Panc1 (cell line): ENCODE results near the gene CPA5. TPM values are rescaled to one million over a fixed set of nuclear protein-coding genes. Genes with fewer than 3 reads are reported as not detected.

Experiments
- ATAC-seq: fragments of 200-7000 bp; cut with Tn5 transposase; 2 replicates; pipeline ENCODE4 v1.9.1; 2020; ENCODE audit warnings: mild to moderate bottlenecking, moderate library complexity
- BruUV-seq: library from RNA; stranded (reverse); fragments of 400-500 nt; replicated peaks from 2 replicates; lab custom pipeline; 2021; lab: Mats Ljungman, UMichigan
- CTCF ChIA-PET: fragments of 300-600 bp; sonication (Branson Sonifier 250); formaldehyde crosslinking; loops from one replicate; lab custom pipeline; 2022; ENCODE audit warnings: antibody characterized with exemption; lab: Charles Lee
- POLR2A ChIA-PET: fragments of 300-600 bp; sonication (Branson Sonifier 250); formaldehyde crosslinking; loops from one replicate; lab custom pipeline; 2022; ENCODE audit warnings: antibody characterized with exemption; lab: Charles Lee
- DNase-seq: peaks from one replicate; pipeline ENCODE4 v3.0.0-alpha.2; 2010; ENCODE audit warnings: low read depth, low spot score
- H3K27ac ChIP-seq: 2 replicates; pipeline ENCODE4 v1.5.1; 2011; ENCODE audit warnings: mild to moderate bottlenecking, low read length, inconsistent platforms
- H3K27me3 ChIP-seq: fragments of 200-500 bp; sonication (Bioruptor generic); 2 replicates; pipeline ENCODE4 v1.6.0; 2014; ENCODE audit warnings: low read length, inconsistent platforms; ENCODE audit not compliant: control insufficient read depth, insufficient read depth
- H3K36me3 ChIP-seq: fragments of 200-500 bp; sonication (Bioruptor generic); 2 replicates; pipeline ENCODE4 v1.5.1; 2014; ENCODE audit warnings: inconsistent platforms, mild to moderate bottlenecking, low read length, moderate library complexity; ENCODE audit not compliant: control insufficient read depth, insufficient read depth
- H3K4me1 ChIP-seq: 2 replicates; pipeline ENCODE4 v1.5.1; 2011; ENCODE audit warnings: inconsistent platforms, mild to moderate bottlenecking, low read length, moderate library complexity; ENCODE audit not compliant: control insufficient read depth, insufficient read depth
- H3K4me3 ChIP-seq, 2 experiments: 2 replicates each; pipeline ENCODE4 v1.5.1; 2011 to 2012; ENCODE audit warnings: low read depth in 2 of 2, low read length in 2 of 2, mild to moderate bottlenecking in 2 of 2, inconsistent platforms in 1 of 2, moderate library complexity in 1 of 2
- H3K9me3 ChIP-seq: fragments of 200-500 bp; sonication (Bioruptor generic); 2 replicates; pipeline ENCODE4 v1.5.1; 2014; ENCODE audit warnings: low read depth, mild to moderate bottlenecking, inconsistent platforms, low read length, moderate library complexity; ENCODE audit not compliant: control insufficient read depth, insufficient read depth
- POLR2AphosphoS5 ChIP-seq: IDR thresholded peaks from 2 replicates; pipeline ENCODE4 v1.6.1; 2012; ENCODE audit warnings: mild to moderate bottlenecking, low read depth, low read length, moderate library complexity
- SIN3A ChIP-seq: IDR thresholded peaks from 2 replicates; pipeline ENCODE4 v1.6.1; 2012; ENCODE audit warnings: low read depth, mild to moderate bottlenecking, low read length, moderate library complexity, borderline replicate concordance; ENCODE audit not compliant: insufficient read depth
- TCF7L2 ChIP-seq: IDR thresholded peaks from 2 replicates; pipeline ENCODE4 v1.6.1; 2011; ENCODE audit warnings: mild to moderate bottlenecking, low read depth, low read length, inconsistent platforms
- in situ Hi-C: cut with HindIII; loops from 2 replicates; pipeline ENCODE4 v1.10.0; 2016; ENCODE audit warnings: low sequenced_read_pairs, low pct_unique_long_range_greater_than_20kb
- intact Hi-C: fragments of 100-400 bp; cut with micrococcal nuclease; formaldehyde crosslinking; loops from one replicate; pipeline ENCODE4 v1.10.0; 2022; ENCODE audit not compliant: unreplicated experiment
- total RNA-seq: library from RNA; stranded (reverse); gene quantifications from one replicate; pipeline ENCODE4 v1.2.1, GENCODE V29; 2021; ENCODE audit not compliant: unreplicated experiment
- TF ChIP-seq, protein P1 (sequence below): fragments of 450-650 bp; IDR thresholded peaks from 2 replicates; pipeline ENCODE4 v1.5.1; 2017; ENCODE audit warnings: mild to moderate bottlenecking
- TF ChIP-seq, protein P2 (sequence below), 2 experiments: IDR thresholded peaks; 2 replicates each; pipeline ENCODE4 v1.6.1; 2011 to 2012; ENCODE audit warnings: low read depth in 2 of 2, control low read depth in 1 of 2, low read length in 1 of 2, mild to moderate bottlenecking in 1 of 2, moderate library complexity in 1 of 2; ENCODE audit not compliant: insufficient read depth in 1 of 2

CPA5 gene
- total RNA-seq, 1 experiment from 2014 or later = not detected

DNA sequence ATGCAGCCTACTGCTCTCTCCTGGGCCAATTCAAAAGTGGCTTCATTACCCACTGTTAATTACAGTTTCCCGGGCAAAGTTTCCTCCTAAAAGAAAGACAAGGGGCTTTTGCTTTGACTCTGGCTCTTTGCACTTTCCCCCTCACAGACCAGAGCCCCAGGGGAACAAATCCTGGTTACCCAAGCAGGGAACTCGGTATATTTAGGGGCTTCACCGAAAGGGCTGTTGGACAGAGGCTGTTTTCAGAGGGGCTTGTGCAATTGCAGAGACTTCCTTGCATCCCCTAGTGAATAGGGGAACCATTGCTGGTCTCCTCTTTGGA, 42.7 kb downstream of the CPA5 start:
- no peaks in the 10 kb centered on the region for H3K9me3 ChIP-seq
- no TSS peak for BruUV-seq
- no peaks in the 10 kb centered on the region for H3K36me3 ChIP-seq
- H3K27ac ChIP-seq = no peak overlapping the region
- intact Hi-C loops (loop anchor here (10.0 kb wide), 1 partner anchor 312 kb away; the partner anchor contains the start of gene KLHDC10), in situ Hi-C loops (no loop called here)
- TF ChIP-seq TCF7L2 = no peak
- TF ChIP-seq, protein P1, sequence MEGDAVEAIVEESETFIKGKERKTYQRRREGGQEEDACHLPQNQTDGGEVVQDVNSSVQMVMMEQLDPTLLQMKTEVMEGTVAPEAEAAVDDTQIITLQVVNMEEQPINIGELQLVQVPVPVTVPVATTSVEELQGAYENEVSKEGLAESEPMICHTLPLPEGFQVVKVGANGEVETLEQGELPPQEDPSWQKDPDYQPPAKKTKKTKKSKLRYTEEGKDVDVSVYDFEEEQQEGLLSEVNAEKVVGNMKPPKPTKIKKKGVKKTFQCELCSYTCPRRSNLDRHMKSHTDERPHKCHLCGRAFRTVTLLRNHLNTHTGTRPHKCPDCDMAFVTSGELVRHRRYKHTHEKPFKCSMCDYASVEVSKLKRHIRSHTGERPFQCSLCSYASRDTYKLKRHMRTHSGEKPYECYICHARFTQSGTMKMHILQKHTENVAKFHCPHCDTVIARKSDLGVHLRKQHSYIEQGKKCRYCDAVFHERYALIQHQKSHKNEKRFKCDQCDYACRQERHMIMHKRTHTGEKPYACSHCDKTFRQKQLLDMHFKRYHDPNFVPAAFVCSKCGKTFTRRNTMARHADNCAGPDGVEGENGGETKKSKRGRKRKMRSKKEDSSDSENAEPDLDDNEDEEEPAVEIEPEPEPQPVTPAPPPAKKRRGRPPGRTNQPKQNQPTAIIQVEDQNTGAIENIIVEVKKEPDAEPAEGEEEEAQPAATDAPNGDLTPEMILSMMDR = no peak
- TF ChIP-seq SIN3A = no peak
- TF ChIP-seq POLR2AphosphoS5 = no peak
- TF ChIP-seq, protein P2, sequence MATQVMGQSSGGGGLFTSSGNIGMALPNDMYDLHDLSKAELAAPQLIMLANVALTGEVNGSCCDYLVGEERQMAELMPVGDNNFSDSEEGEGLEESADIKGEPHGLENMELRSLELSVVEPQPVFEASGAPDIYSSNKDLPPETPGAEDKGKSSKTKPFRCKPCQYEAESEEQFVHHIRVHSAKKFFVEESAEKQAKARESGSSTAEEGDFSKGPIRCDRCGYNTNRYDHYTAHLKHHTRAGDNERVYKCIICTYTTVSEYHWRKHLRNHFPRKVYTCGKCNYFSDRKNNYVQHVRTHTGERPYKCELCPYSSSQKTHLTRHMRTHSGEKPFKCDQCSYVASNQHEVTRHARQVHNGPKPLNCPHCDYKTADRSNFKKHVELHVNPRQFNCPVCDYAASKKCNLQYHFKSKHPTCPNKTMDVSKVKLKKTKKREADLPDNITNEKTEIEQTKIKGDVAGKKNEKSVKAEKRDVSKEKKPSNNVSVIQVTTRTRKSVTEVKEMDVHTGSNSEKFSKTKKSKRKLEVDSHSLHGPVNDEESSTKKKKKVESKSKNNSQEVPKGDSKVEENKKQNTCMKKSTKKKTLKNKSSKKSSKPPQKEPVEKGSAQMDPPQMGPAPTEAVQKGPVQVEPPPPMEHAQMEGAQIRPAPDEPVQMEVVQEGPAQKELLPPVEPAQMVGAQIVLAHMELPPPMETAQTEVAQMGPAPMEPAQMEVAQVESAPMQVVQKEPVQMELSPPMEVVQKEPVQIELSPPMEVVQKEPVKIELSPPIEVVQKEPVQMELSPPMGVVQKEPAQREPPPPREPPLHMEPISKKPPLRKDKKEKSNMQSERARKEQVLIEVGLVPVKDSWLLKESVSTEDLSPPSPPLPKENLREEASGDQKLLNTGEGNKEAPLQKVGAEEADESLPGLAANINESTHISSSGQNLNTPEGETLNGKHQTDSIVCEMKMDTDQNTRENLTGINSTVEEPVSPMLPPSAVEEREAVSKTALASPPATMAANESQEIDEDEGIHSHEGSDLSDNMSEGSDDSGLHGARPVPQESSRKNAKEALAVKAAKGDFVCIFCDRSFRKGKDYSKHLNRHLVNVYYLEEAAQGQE (IDR thresholded peaks at IDR 0.05; ENCODE audit: insufficient read depth in 1 of 2, low read depth in 2 of 2, low read length in 1 of 2) = no peak
- ATAC-seq (no peak), DNase-seq (no peak)
- H3K4me1 ChIP-seq = no peaks in the 10 kb centered on the region
- ChIA-PET POLR2A (no interaction called here), CTCF (no interaction called here)
- no peaks in the 10 kb centered on the region for H3K27me3 ChIP-seq
- H3K4me3 ChIP-seq = no peak overlapping the region

GRCh38 chr7:130387628-130388403, 43.2 kb downstream of the CPA5 start:
- ChIA-PET POLR2A (no interaction called here), CTCF (no interaction called here)
- TF ChIP-seq, protein P1 = no peak
- TF ChIP-seq TCF7L2 = no peak
- TF ChIP-seq SIN3A = no peak
- no peak for TF ChIP-seq POLR2AphosphoS5
- TF ChIP-seq, protein P2 (IDR thresholded peaks at IDR 0.05; ENCODE audit: insufficient read depth in 1 of 2, low read depth in 2 of 2, low read length in 1 of 2) = no peak
- Histone ChIP-seq H3K27me3 (no peaks in the 10 kb centered on the region), H3K4me1 (no peaks in the 10 kb centered on the region), H3K9me3 (no peaks in the 10 kb centered on the region), H3K27ac (no peak overlapping the region), H3K4me3 (no peak overlapping the region), H3K36me3 (no peaks in the 10 kb centered on the region)
- in situ Hi-C loops = no loop called here
- no TSS peak for BruUV-seq
- ATAC-seq (no peak), DNase-seq (no peak)
- intact Hi-C loops = loop anchor here (10.0 kb wide), 1 partner anchor 313 kb away; the partner anchor contains the start of gene KLHDC10
